NCI-H1417 (cell line): Measurements from ENCODE around the gene TTC3.

Source experiments
- DNase-seq, 3 experiments: peaks; one replicate each; lab custom pipeline; 2025; lab: John Stamatoyannopoulos, UW

TTC3 gene

GRCh38 chr21:37059181-37059580 is 13.9 kb upstream of the TTC3 start:
- DNase-seq = no peak

- peak; percentile 94 to 99 (median 98) for DNase-seq
Observed at GRCh38 chr21:37060296-37060695, 12.8 kb upstream of the TTC3 start.

DNA sequence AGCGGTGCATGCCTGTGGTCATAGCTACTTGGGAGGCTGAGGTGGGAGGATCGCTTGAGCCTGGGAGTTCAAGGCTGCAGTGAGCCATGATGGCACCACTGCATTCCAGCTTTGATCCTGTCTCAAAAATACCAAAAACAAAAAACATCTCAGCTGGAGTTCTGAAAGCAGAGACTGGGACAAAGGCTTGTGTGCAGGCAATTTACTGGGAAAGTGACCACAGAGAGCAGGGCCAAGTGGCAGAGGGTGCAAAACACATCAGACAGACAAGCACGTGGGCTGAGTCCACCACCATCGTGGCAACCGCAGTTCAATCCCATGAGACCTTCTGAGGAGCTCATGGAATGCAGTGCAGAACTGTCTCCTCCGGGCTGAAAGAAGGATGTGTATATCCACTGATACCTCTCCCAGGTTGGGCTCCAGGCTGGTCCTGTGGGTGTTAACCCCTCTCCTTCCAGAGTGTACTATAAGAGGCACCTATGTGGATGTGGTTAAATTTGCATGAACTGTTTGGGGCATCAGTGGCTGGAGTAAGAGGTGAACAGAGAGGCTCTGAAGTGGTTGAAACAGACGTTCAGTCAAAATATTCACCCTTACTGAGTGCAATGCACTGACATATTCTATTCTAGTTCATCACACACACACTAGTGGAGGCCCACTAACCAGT is 11.0 kb upstream of the TTC3 start:
- peak in 1 of 3 experiments; percentile 85 for DNase-seq

GRCh38 chr21:37062593-37062935 is 10.5 kb upstream of the TTC3 start:
- DNase-seq = no peak

DNA sequence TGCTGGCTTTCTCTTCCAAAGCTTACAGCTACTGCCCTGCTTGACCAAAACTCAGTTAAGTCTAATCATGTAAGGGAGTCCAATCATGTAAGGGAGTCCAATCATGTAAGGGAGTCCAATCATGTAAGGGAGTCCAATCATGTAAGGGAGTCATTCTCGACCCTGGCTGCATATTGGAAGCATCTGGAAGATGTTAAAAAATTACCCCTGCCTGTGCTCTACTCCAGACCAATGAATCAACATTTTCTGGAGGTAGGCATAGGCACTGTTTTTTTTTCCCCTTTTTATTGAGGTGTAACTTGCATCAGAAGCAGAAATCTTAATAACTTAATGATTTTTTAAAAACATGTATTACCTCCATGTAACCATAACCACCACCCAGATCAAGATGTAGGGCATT is 9.6 kb upstream of the TTC3 start:
- no peak for DNase-seq

DNA sequence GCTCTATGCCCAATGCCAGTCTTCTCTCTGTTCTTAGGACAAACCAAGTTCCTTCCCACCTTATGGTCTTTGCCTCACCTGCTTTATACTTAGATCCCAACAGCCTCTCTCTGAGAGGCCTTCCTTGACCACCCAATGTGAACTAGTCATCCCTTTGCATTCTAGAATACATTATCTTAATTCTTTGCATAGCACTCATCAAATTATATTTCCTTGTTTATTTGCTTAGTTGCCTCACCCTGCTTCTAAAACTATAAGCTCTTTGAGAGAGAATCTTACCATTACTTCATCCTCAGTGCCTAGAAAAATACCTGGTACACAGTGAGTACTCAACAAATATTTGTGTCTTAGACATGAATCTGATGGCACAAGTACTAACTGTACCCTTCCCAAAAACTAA is 8.2 kb upstream of the TTC3 start:
- no peak for DNase-seq

DNA sequence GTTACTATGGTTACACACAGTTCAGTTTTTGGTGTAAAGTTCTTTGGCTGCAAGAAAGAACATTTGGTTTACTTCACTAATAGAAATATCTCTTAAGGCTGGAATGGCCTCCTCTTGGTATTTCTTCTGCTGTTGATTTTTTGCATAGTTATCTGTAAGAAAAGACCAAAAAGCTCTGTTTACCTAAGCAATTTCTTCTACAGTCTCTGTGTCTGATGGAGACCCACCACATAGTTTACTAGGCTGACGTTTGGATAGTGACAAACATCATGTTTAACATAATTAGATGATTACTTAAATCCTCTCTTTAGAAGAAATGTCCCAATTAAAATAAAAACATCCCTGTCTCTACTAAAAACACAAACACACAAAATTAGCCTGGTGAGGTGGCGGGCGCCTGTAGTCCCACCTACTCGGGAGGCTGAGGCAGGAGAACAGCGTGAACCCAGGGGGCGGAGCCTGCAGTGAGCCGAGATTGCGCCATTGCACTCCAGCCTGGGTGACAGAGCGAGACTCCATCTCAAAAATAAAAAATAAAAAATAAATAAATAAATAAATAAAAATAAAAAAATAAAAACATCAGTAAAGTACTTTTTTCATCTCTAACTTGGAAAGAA is 7.4 kb upstream of the TTC3 start:
- no peak for DNase-seq

- DNase-seq = peak; percentile 44 to 90 (median 84)
Observed at GRCh38 chr21:37071561-37072273, 1.3 kb upstream of the TTC3 start.

- DNase-seq = peak; percentile 77 to 99 (median 99)
Observed at GRCh38 chr21:37072274-37072987, 623 bp upstream of the TTC3 start.

DNA sequence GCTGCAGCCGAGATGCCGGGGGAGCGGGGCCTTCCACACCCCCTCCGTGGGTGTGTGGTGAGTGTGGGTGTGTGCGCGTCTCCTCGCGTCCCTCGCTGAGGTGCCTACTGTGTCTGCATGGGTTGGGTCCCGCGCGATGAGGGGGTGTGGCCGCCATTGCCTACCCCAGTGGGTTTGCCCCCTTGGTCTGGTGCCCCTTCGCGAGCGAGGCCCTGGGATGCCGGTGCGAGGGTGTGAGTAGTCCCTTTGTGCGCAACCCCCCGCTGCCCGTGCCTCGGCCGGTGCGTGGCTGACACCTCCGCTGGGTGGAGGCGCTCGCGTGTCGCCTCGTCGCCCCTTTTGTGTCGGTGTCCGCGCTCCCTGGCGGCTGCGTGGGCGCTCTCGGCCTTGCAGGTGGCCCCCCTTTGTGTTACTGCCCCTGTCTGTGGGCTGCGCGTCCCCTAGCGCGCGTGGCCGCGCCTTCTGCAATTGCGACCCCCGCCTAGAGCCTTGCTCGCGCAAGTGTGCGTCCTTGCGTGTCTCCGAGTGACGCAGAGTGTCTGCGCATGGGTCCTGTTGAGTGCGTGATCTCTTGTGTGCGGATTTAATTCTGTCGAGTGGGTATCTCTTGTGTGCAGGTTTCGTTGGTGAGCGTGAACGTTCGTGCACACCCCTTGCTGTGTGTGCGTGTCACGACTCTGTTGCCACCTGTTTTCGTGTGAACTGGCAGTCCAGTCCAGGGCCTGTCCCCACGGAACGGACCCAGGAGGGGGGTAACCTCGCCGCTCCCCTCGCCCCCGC is 553 bp downstream of the TTC3 start:
- DNase-seq = peak; percentile 65 to 92 (median 88)

GRCh38 chr21:37074197-37074510 is 1.1 kb downstream of the TTC3 start:
- peak in 1 of 3 experiments; percentile 37 for DNase-seq

DNA sequence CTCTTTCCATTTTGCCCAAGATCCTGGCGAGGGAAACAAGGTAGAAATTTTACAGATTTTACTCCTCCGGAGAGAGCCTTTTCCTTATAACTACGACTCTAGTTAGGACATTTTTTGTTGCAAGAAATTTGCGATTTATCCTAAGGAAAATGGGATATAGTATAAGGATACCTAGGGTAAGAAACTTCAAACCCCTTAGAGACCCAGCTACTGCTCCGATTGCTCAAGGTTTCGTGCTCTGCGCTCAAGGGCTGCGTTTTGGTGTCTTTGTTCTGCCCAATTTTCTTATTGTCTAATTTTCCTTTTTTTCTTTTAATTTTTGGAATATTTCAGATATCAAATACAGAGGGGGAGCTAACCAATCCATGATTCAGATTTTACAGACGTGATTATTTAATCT is 1.5 kb downstream of the TTC3 start:
- peak; percentile 37 to 67 (median 37) for DNase-seq

DNA sequence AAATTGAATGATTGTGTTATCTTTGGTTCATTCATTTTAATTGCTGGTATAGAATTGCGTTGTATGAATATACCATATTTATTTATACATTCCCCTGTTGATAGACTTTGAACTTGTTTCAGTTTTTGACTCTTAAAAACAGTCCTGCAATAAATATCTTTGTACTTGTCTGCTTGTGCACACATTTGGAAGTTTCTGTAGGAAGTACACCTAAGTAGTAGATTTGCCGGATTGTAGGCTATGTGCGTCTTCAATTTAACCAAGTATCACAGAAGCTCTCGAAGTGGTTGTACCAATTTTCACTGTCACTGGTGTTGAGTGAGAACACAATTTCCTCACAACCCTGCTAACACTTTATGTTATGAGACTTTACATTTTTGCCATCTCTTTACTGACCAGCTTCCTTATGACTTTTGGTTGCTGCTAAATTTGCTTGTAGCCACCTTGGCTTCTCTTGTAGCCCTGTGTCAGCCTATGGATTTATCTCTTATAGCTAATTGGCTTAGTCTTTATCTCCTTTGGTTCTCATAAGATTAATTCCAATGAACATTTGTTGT is 2.2 kb downstream of the TTC3 start:
- DNase-seq = peak in 2 of 3 experiments; percentile 35 to 42

- DNase-seq = no peak
Observed at GRCh38 chr21:37076087-37076850, 3.2 kb downstream of the TTC3 start.

DNA sequence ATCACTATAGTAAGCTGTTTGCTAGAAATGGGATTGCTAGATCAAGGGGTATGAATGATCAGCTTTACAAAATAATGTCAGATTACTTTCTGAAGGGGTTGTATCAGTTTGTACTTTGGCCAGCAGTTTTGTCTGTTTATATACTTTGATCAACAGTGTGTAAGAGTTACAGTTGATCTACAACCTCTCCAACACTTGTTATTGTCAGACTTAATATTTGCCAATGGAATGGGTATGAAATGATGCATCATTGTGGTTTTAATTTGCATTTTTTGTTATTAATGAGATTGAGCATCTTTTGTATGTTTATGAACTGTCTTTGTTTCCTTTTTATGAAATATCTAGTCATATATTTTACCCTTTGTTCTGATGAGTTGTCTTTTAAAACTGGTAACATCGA is 4.3 kb downstream of the TTC3 start:
- no peak for DNase-seq

GRCh38 chr21:37079211-37079824 is 6.3 kb downstream of the TTC3 start:
- no peak for DNase-seq

GRCh38 chr21:37082375-37082774 is 9.3 kb downstream of the TTC3 start:
- DNase-seq = no peak

GRCh38 chr21:37082856-37083528 is 9.9 kb downstream of the TTC3 start:
- DNase-seq = no peak

GRCh38 chr21:37085726-37086125 is 12.7 kb downstream of the TTC3 start:
- DNase-seq = no peak

DNA sequence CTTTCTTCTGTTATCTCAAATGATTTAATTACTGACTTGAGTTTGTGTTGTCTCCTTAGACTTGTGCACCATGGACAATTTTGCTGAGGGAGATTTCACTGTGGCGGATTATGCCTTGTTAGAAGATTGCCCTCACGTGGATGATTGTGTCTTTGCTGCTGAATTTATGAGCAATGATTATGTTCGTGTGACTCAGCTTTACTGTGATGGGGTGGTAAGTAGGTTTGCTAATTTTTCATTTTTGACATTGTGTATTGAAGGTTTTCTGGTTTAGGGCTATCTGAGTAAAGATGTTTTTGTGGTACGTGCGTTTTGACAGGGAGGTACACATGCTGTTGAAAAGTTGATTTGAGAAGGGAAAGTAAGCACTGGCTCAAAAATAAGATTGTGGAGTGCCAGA is 14.1 kb downstream of the TTC3 start:
- DNase-seq = peak; percentile 22 to 76 (median 53)
